ENCODE measurements around the gene TMA7B.

DNA sequence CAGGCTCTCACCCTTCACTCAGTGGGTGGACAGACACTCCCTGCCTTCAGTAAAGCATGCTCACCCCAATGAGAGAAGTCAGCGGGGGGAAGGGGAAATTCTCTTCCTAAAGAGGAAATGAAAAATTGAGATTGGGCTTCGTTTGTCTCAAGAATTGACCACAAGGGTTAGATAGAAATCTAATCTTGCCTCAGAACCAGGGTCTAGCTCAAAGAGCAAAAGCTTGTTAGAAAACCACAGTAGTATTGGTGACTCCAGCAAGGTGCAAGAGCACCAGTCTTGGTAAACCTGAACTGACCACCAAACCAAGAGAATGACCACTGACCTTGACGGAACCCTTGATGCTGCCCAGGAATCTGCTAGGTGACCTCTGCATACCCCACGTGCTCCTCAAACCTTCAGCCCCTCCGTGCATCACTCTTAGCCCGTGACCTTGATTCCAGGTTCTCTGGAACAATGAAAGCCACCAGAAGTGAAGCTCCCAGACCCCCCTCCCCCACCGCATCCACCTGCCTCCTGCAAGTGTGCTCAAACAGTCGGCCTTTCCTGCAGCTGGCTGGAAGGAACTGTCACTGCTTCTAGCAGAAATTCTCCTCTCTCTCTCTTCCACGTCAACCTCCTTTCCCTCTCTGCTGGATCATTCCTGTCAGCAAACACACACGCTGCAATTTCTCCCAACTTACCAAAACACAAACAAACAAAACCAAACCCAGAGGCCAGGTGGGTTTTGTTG, 3.1 kb upstream of the TMA7B start:
- TF ChIP-seq CTCF (IDR thresholded peaks at IDR 0.05 in 8 of 11, conservative IDR thresholded peaks at IDR 0.05 in 3 of 11) (no peak), POLR2AphosphoS5 (IDR thresholded peaks at IDR 0.05) (no peak)
